ENCODE measurements around the gene SSTR1.

SSTR1 gene

GRCh38 chr14:38243696-38244240 lies 36.1 kb downstream of the SSTR1 start:
- no peak for DNase-seq

- no peak for DNase-seq
These were observed 40.8 kb downstream of the SSTR1 start for GRCh38 chr14:38248321-38249028.

- DNase-seq: no peak
These were observed 42.6 kb downstream of the SSTR1 start for GRCh38 chr14:38250331-38250730.

- DNase-seq: no peak
These were observed 44.5 kb downstream of the SSTR1 start for GRCh38 chr14:38252066-38252710.

GRCh38 chr14:38253676-38254075 lies 46.0 kb downstream of the SSTR1 start:
- DNase-seq: no peak

- no peak for DNase-seq
These were observed 47.1 kb downstream of the SSTR1 start for GRCh38 chr14:38254571-38255407.

GRCh38 chr14:38255408-38255672 lies 47.6 kb downstream of the SSTR1 start:
- DNase-seq: no peak

GRCh38 chr14:38255673-38256532 lies 48.2 kb downstream of the SSTR1 start, which contains the start of gene CLEC14A:
Gene CLEC14A, minus strand, starts transcription at chr14:38256093. Its CDS starts 71 bp downstream, at chr14:38256022.
- DNase-seq: no peak

GRCh38 chr14:38256533-38256840 lies 48.8 kb downstream of the SSTR1 start:
- no peak for DNase-seq

GRCh38 chr14:38257507-38257906 lies 49.8 kb downstream of the SSTR1 start:
- DNase-seq: no peak

GRCh38 chr14:38261620-38262019 lies 53.9 kb downstream of the SSTR1 start:
- DNase-seq: no peak
